ENCODE results near the gene WBP2NL. TPM values are rescaled to one million over a fixed set of nuclear protein-coding genes. Genes with fewer than 3 reads are reported as not detected.

The WBP2NL gene
- total and polyA plus RNA-seq, 2 of the 8 experiments (the other 6 are each of a cell fraction or from before 2014, with no cell fraction given): not detected

GRCh38 chr22:42035256-42035655 is 36.7 kb downstream of the WBP2NL start:
- TF ChIP-seq HDAC2 (IDR thresholded peaks at IDR 0.05; ENCODE audit: borderline replicate concordance in 1 of 2, low read depth in 2 of 2, low read length in 2 of 2) (no peak), EP300 (IDR thresholded peaks at IDR 0.05; ENCODE audit: borderline replicate concordance in 1 of 2, low read depth in 2 of 2, low read length in 2 of 2) (no peak), BACH1 (IDR thresholded peaks at IDR 0.05; ENCODE audit: low read length) (no peak), NRF1 (IDR thresholded peaks at IDR 0.05; ENCODE audit: low read depth, low read length) (no peak), CBX5 (IDR thresholded peaks at IDR 0.05; ENCODE audit: low read depth, low read length) (no peak), TAF7 (optimal IDR thresholded peaks at IDR 0.05; ENCODE audit: borderline replicate concordance, low read depth, low read length) (no peak), YY1 (IDR thresholded peaks at IDR 0.05; ENCODE audit: low read depth, low read length) (no peak), CTBP2 (IDR thresholded peaks at IDR 0.05; ENCODE audit: borderline replicate concordance, insufficient read depth, insufficient read length, low read length) (no peak), KDM5A (IDR thresholded peaks at IDR 0.05; ENCODE audit: low read length) (no peak), SIX5 (IDR thresholded peaks at IDR 0.05; ENCODE audit: low read depth, low read length) (no peak), CHD2 (IDR thresholded peaks at IDR 0.05; ENCODE audit: low read length) (no peak), SRF (IDR thresholded peaks at IDR 0.05; ENCODE audit: low read depth, low read length) (no peak)
- no peak overlapping the region for H2BK20ac ChIP-seq (ENCODE audit: low read length)
- no peaks in the 10 kb centered on the region for H3K79me2 ChIP-seq (ENCODE audit: control insufficient read depth in 1 of 2, insufficient read depth in 2 of 2, low read length in 2 of 2)
- no peak overlapping the region for H3K27ac ChIP-seq (ENCODE audit: low read depth, low read length)
- no peak overlapping the region for H2AFZ ChIP-seq (ENCODE audit: low read length)
- no peak overlapping the region for H3K14ac ChIP-seq (ENCODE audit: insufficient read length)
- H2BK12ac ChIP-seq (ENCODE audit: low read depth, low read length): no peak overlapping the region
- CTCF ChIA-PET (ENCODE audit: partially characterized antibody): interaction anchor here (0.6 kb wide), 1 partner anchor 271 kb away, joined by 3 read pairs; no protein-coding TSS in a partner anchor
- H3K4me1 ChIP-seq (replicated peaks in 1 of 4; ENCODE audit: control insufficient read depth in 3 of 4, insufficient read depth in 4 of 4, low read length in 3 of 4): no peaks in the 10 kb centered on the region
- no peaks in the 10 kb centered on the region; a peak in 1 of 7 replicates for H3K27me3 ChIP-seq (replicated peaks in 1 of 4; ENCODE audit: control insufficient read depth in 3 of 4, extremely low read depth in 1 of 4, insufficient read depth in 3 of 4, low read length in 3 of 4)
- no peak overlapping the region for H3K18ac ChIP-seq (ENCODE audit: extremely low read depth, low read length)
- H3K4me3 ChIP-seq (ENCODE audit: extremely low read depth in 1 of 4, insufficient read depth in 2 of 4, low read depth in 3 of 4, low read length in 4 of 4): no peak overlapping the region
- H2AK5ac ChIP-seq (ENCODE audit: low read depth, low read length): no peak overlapping the region
- no peaks in the 10 kb centered on the region for H3K23me2 ChIP-seq (ENCODE audit: low read depth, low read length)
- H3K4me2 ChIP-seq (ENCODE audit: insufficient read depth in 1 of 2, low read depth in 2 of 2, low read length in 2 of 2): no peak overlapping the region
- no peak overlapping the region for H3K23ac ChIP-seq (ENCODE audit: insufficient read length)
- no peak overlapping the region for H2BK120ac ChIP-seq (replicated peaks; ENCODE audit: low read depth, low read length)
- WGBS, 2 experiments (ENCODE audit: extremely low coverage in 1 of 2, insufficient coverage in 1 of 2, insufficient read length in 1 of 2, insufficient replicate concordance in 2 of 2, low coverage in 1 of 2, low lambda C conversion rate in 2 of 2, missing lambda C conversion rate in 1 of 2): 85% methylated on average over 8 of the region's 8 CpGs; no CpG with 5 or more reads in 1 of the 2 experiments
- no peak overlapping the region for H4K91ac ChIP-seq (replicated peaks; ENCODE audit: insufficient read length, low read length)
- POLR2A ChIA-PET (ENCODE audit: partially characterized antibody): no interaction called here
- no peaks in the 10 kb centered on the region for H3K36me3 ChIP-seq (ENCODE audit: control insufficient read depth in 2 of 4, insufficient read depth in 4 of 4, low read length in 3 of 4)
- no peaks in the 10 kb centered on the region for H3K79me1 ChIP-seq (ENCODE audit: low read depth, low read length)
- no peak for DNase-seq (ENCODE audit: low read depth in 1 of 2, low spot score in 2 of 2)
- H2BK5ac ChIP-seq (ENCODE audit: low read depth, low read length): no peak overlapping the region
- H3K9ac ChIP-seq (replicated peaks in 1 of 4; ENCODE audit: extremely low read depth in 1 of 4, low read depth in 3 of 4, low read length in 3 of 4): no peak overlapping the region
- H3K4ac ChIP-seq (replicated peaks; ENCODE audit: insufficient read length, low read depth, low read length): no peak overlapping the region
- H3K56ac ChIP-seq (replicated peaks; ENCODE audit: insufficient read length, low read depth, low read length): no peak overlapping the region
- H4K20me1 ChIP-seq (replicated peaks in 1 of 2; ENCODE audit: control insufficient read depth in 1 of 2, insufficient read depth in 2 of 2, low read length in 2 of 2): no peaks in the 10 kb centered on the region
- no peak for FAIRE-seq
- H4K8ac ChIP-seq (ENCODE audit: extremely low read depth, insufficient read depth, low read length): no peak overlapping the region; the same call in 1 of the 2 replicates
- peaks cover 11 to 16% of the 10 kb centered on the region in 2 experiments; a peak in 3 of 4 replicates for H3K9me3 ChIP-seq (ENCODE audit: insufficient read depth in 2 of 2, low read depth in 1 of 2, low read length in 1 of 2)
- no peak overlapping the region for H2BK15ac ChIP-seq (ENCODE audit: low read length)
- no peak overlapping the region for H4K5ac ChIP-seq (ENCODE audit: insufficient read length, low read depth, low read length)

Data from H1 (cell line).